ENCODE data around the gene MYO1C.
A peak's percentile ranks its signal among the peaks of the same experiment; 100 is the strongest.

MYO1C gene

DNA sequence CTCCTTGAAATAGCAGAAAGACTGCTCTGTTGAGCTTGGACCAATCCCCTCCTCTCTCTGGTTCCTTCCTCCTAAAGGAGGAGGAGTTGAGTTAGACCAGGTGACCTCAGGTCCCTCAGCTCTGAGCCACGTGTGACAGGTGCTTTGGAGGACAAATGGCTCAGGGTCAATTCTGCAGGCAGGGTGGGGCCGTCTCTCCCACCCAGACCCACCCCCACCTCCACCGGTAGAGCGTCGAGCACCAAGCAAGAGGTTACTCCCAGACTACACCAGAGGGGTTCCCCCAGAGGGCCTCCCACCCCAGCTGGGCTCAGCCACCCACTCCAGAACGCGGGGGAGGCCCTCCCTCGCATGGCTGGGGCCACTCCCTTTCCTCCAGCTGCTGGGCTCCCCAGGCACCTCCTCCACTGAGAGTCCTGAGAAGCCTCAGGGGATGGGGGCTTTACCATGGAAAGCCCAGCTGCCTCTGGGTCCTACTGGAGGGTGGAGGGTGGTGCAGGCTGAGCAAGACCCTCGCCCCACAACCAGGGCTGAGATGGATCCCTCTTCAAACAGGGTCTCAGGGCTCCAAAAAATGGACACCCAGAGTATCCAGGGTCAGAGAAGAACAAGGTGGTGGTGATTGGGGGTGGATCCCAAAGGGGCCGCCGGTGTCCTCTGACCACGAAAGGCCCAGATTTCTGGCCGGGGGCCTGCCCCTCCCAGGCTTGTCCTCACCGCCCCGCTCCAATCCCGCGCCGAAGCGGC, 7.6 kb downstream of the MYO1C start:
- peak; percentile 67 for DNase-seq

DNA sequence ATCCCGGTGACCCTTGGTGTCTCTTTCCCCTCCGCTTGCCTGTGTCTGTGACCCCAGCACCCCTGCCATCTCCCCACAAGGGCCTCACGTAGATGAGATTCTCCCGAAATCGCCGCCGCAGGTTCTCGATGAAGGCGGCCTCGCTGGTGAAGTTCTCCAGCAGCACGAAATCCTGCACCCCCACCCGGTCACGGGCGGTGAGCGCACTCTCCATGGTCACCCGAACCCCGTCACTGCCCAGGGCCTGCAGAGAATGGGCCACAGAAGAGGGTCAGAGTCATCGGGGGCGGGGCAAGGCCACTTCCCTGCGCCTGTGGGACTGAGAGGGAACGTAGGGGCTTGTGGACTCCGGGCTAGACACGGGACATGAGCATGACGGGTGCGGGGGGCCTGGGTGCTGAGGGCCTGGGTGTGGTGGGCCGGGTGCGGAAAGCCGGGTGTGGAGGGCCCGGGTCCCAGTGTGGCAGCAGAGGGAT, 8.4 kb downstream of the MYO1C start:
- DNase-seq: no peak

DNA sequence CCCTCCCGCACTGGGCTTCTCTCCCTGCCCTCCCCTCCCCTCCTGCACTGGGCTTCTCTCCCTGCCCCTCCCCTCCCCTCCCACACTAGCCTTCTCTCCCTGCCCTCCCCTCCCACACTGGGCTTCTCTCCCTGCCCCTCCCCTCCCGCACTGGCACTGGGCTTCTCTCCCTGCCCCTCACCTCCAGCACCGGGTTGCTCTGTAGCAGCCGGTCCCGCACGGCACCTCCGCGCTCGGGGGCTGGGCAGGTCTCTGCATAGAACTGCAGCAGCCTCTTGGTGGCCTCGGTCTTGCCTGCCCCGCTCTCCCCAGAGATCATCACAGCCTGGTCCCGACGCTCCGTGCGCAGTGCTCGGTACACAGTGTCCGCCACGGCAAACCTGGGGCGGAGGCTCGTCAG, 9.8 kb downstream of the MYO1C start:
- DNase-seq: no peak

GRCh38 chr17:1481736-1482135, 10.8 kb downstream of the MYO1C start:
- no peak for DNase-seq

DNA sequence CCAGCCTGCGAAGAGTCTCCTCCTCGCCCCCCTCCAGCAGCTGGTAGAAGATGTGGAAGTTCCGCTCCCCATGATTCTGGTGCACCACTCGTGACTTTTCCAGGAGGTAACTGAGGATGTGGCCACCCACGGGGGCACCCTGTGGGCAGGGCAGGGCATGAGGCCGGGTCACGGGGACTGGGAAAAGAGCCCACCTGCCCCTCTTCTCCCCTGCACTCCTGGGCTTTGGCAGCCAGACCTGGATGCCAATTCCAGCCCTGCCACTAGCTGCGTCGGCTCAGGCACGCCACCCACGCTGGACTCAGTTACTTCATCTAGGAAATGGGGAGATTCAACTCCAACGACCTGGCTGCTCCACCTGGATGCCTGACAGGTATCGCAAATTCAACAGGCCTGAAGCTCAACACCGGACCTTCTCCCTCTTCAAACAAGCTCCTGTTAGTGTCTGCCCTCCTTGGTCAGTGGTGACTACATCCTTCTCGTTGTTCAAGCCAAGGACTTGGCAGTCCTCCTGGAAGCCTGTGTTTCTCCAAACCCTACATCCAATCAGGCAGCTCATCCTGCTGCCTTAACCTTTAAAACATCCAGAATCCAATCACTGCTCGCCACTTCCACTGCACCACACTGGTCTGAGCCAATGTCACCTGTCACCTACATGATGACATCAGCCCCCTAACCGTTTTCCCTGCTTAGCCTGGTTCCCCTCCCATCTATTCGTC, 11.6 kb downstream of the MYO1C start:
- no peak for DNase-seq

GRCh38 chr17:1478418-1478817, 14.1 kb downstream of the MYO1C start:
- no peak for DNase-seq

- DNase-seq: no peak
Observed at GRCh38 chr17:1475321-1475854, 17.1 kb downstream of the MYO1C start.

- DNase-seq: no peak
Observed at GRCh38 chr17:1474402-1475189, 17.9 kb downstream of the MYO1C start.

DNA sequence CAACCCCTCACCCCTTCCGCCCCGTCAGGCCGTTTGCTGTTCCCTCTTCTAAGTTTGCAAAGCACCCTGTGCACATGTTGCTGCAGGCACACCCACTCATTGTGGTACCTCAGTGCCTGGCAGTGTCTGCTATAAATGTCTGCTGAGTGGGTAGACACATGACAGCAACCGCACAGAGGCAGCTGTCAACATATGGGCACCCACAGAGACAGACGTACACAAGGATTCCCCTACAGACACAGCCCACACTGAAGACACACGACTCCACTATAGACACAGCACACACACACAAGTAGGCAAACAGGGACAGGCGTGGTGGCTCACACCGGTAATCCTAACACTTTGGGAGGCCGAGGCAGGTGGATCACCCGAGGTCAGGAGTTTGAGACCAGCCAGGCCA, 18.6 kb downstream of the MYO1C start:
- DNase-seq: no peak

DNA sequence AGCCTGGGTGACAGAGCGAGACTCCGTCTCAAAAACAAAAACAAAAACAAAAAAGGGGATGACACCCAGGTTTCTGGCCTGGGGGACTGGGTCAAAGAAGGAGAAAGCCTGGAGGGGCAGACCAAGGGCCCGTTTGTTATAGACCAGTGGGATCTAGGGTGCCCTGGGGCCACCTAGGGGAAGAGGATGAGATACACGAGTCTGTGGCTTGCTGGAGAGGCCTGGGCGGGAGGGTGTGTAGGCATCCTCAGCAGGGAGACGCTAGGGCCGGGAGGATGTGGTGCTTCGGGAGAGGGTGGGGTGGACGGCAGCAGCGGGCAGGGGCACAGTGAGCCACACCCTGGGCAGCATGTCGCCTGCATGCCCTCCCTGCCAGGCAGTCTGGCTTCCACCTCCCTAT, 19.3 kb downstream of the MYO1C start:
- no peak for DNase-seq

DNA sequence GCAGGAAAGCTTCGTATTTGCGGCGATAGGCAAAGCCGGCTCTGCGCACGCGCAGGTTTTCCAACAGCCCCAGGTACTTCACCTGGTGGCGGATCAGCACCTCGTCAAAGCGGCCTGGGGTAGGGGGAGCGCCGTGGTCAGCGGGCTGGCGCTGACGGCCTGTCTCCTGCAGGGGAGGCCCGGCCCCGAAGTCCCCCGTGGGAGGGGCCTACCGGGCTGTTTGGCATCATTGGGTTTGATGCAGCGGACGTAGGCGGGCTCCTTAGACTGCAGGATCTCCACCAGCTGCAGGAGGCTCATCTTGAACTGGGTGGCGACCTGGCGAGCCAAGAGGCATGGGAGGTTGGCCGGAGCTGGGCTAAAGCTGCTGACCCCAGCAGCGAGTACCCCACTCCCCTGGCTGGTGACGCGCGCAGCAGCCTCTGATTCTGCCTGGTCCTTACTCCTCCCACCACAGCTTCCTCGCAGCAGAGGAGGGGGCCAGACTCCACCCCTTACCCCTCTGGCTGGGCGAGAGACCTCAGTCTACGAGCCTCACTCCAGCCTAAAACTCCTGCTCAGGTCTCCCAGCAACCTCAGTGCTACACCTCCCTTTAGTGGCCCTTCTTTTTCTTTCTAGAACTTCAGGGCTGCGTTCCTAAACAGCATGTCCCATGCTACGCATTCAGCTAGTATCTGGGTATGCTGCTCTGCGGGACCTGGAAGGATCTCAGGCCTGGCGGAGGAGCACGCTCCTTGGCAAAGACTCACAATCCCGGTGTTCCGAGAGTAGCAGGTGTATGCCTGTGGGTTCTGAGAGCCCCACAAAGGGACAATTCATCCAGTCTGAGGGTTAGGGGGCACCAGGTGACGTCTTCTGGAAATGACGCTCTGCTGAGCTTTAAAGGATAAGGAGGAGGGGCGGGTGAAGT, 20.3 kb downstream of the MYO1C start:
- DNase-seq: no peak

GRCh38 chr17:1471490-1471889, 21.0 kb downstream of the MYO1C start:
- no peak for DNase-seq

- no peak for DNase-seq
Observed at GRCh38 chr17:1470755-1471462, 21.6 kb downstream of the MYO1C start.

- no peak for DNase-seq
Observed at GRCh38 chr17:1470071-1470754, 22.3 kb downstream of the MYO1C start.

DNA sequence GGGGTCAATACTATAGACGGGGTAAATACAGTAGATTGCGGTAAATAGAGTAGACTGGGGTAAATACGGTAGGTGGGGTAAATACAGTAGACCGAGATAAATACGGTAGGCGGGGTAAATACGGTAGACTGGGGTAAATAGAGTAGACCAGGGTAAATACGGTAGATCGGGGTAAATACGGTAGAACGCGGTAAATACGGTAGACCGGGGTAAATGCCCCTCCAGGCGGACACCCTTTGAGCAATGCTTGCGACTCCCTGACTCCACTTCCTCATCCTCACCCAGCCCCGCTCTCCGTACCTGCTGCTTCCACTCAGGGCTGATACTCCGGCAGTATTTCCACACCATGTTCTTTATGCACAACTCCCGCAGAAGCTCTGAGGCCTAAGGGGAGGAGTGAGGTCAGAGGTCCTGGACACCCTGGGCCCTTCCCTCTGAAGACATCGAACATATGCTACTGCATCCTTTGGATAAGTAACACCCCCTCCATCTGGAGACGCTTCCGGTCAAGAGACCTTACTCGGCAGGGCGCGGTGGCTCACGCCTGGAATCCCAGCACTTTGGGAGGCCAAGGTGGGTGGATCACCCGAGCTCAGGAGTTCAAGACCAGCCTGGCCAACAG, 23.1 kb downstream of the MYO1C start:
- no peak for DNase-seq

DNA sequence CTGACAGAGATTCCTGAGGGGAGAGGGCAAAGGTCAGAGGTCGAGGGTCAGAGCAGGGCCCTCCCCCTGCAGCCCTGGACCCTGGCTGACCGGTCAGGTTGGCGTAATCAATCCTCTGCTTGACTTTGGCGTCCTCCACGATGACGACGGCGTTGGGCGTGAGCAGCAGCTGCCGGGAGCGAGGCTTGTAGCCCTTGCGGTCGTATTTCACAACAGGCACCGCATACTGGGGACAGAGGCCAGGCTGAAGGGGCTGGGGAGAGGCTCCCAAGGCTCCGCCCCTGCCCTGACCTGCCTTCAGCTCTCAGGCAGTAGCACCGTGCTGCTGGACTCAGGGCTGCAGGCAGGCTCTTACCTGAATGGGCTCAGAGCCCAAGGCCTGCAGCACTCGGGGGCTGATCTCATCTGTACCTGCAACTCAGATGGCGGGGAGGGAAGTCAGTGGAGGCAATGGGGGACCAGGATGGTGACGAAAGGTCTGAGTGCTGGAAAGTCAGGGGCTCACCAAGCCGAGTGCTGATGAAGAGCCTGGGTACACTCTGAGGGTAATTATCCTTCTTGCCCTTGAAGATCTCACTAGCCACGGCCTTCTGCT, 24.5 kb downstream of the MYO1C start:
- DNase-seq: no peak

GRCh38 chr17:1467258-1467657, 25.2 kb downstream of the MYO1C start:
- no peak for DNase-seq

DNA sequence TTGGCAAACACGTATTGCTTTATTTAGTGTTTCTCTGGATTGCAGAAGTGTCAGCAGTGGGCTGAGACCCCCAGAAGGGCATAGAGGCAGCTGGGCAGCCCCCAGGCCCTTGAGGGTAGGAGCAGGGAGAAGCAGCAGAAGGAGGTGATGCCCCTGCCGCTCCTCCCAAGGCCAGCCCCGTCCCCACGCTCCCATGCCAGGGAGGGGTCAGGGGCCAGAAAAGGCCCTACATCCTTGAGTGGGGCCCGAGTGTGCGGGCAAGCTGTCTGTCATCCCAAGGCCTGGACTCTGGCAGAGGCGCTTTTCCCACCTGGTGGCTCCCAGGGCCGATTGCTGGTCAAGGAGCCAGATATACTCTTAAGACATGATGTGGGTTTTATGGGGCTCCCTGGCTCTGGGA, 28.3 kb downstream of the MYO1C start:
- DNase-seq: no peak

DNA sequence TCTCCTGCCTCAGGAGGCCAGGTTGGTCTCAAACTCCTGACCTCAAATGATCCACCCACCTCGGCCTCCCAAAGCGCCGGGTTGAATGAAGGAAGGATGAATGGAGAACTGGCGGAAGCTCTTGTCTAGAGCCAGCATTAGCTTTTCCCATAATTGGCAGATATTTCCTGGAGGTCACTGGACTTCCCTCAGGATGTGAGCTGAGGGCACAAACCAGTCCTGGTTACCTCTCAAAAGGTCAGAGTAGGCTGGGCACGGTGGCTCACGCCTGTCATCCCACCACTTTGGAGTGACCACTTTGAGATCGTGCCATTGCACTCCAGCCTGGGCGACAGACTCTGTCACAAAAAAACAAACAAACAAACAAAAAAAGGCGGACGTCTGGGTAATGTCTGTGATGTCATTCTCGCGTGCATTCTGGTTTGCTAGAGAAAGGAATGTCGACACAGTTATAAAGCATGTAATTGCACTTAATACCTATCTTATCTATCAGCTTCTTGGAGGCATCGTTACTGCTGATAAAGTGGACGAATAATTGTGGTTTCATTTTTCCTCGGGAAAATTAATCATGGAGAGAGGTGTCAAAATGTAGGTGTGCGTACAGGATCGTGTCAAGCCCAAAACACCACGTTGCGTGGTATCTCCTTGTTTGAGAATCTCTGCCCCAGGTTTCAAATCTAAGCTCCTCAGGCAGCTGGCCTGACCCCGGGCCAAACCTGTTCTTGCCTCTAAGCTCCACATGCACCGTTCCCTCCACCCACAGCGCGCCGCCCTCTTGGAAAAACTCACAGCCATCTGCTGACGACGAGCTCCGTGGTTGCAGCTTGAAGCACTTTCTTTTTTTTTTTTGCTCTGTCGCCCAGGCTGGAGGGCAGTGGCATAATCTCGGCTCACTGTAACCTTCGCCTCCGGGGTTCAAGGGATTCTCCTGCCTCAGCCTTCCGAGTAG, 30.0 kb downstream of the MYO1C start:
- DNase-seq: no peak
